GM23338 (cell line): ENCODE measurements around the gene FHIT.

Experiments
- EZH2 ChIP-seq: fragments of 200-600 bp; sonication (generic); IDR thresholded peaks from one replicate; pipeline ENCODE4 v1.8.0; 2017; ENCODE audit warnings: antibody characterized with exemption, mild to moderate bottlenecking, low read depth; ENCODE audit not compliant: unreplicated experiment
- POLR2AphosphoS5 ChIP-seq: IDR thresholded peaks from 2 replicates; pipeline ENCODE4 v1.6.1; 2016; ENCODE audit warnings: antibody characterized with exemption, low read depth
- TF ChIP-seq, protein P1 (sequence below), 2 experiments: fragments of 200-600 bp in 1 of 2; sonication (generic) in 1 of 2; conservative IDR thresholded peaks; 2 replicates each; pipeline versions ENCODE4 v1.5.1 to v1.6.1; 2016 to 2017; ENCODE audit warnings: antibody characterized with exemption in 2 of 2, low read depth in 2 of 2, mild to moderate bottlenecking in 2 of 2, moderate library complexity in 1 of 2
- TF ChIP-seq, protein P2 (sequence below): IDR thresholded peaks from one replicate; pipeline ENCODE4 v1.6.1; 2018; ENCODE audit warnings: antibody characterized with exemption; ENCODE audit not compliant: unreplicated experiment

GRCh38 chr3:60266444-60266843 is 984.8 kb downstream of the FHIT start:
- TF ChIP-seq, protein P1, sequence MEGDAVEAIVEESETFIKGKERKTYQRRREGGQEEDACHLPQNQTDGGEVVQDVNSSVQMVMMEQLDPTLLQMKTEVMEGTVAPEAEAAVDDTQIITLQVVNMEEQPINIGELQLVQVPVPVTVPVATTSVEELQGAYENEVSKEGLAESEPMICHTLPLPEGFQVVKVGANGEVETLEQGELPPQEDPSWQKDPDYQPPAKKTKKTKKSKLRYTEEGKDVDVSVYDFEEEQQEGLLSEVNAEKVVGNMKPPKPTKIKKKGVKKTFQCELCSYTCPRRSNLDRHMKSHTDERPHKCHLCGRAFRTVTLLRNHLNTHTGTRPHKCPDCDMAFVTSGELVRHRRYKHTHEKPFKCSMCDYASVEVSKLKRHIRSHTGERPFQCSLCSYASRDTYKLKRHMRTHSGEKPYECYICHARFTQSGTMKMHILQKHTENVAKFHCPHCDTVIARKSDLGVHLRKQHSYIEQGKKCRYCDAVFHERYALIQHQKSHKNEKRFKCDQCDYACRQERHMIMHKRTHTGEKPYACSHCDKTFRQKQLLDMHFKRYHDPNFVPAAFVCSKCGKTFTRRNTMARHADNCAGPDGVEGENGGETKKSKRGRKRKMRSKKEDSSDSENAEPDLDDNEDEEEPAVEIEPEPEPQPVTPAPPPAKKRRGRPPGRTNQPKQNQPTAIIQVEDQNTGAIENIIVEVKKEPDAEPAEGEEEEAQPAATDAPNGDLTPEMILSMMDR (conservative IDR thresholded peaks at IDR 0.05; ENCODE audit: low read depth in 2 of 2) = no peak
- TF ChIP-seq, protein P2, sequence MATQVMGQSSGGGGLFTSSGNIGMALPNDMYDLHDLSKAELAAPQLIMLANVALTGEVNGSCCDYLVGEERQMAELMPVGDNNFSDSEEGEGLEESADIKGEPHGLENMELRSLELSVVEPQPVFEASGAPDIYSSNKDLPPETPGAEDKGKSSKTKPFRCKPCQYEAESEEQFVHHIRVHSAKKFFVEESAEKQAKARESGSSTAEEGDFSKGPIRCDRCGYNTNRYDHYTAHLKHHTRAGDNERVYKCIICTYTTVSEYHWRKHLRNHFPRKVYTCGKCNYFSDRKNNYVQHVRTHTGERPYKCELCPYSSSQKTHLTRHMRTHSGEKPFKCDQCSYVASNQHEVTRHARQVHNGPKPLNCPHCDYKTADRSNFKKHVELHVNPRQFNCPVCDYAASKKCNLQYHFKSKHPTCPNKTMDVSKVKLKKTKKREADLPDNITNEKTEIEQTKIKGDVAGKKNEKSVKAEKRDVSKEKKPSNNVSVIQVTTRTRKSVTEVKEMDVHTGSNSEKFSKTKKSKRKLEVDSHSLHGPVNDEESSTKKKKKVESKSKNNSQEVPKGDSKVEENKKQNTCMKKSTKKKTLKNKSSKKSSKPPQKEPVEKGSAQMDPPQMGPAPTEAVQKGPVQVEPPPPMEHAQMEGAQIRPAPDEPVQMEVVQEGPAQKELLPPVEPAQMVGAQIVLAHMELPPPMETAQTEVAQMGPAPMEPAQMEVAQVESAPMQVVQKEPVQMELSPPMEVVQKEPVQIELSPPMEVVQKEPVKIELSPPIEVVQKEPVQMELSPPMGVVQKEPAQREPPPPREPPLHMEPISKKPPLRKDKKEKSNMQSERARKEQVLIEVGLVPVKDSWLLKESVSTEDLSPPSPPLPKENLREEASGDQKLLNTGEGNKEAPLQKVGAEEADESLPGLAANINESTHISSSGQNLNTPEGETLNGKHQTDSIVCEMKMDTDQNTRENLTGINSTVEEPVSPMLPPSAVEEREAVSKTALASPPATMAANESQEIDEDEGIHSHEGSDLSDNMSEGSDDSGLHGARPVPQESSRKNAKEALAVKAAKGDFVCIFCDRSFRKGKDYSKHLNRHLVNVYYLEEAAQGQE = no peak
- TF ChIP-seq POLR2AphosphoS5 (no peak), EZH2 (no peak)
